Stomach (tissue), 4 donors: ENCODE results near the gene BORCS6.

ENCODE experiments used
- POLR2A ChIP-seq, 4 donors: fragments of 450-650 bp; IDR thresholded peaks; one replicate each; pipeline ENCODE4 v1.6.1; 2016; ENCODE audit warnings: antibody characterized with exemption in 4 of 4, control low read depth in 2 of 4, mild to moderate bottlenecking in 1 of 4, moderate library complexity in 1 of 4
- POLR2AphosphoS5 ChIP-seq, 3 donors: sonication (generic); formaldehyde crosslinking; IDR thresholded peaks; one replicate each; pipeline ENCODE4 v1.6.1; 2016; ENCODE audit warnings: antibody characterized with exemption in 3 of 3
- TF ChIP-seq, protein P1 (sequence below), 7 experiments: fragments of 450-650 bp in 4 of 7; fragments of 200-600 bp in 3 of 7; sonication (generic) in 3 of 7; IDR thresholded peaks; one replicate each; pipeline ENCODE4 v1.5.1; 2016 to 2019; ENCODE audit warnings: antibody characterized with exemption in 7 of 7, control low read depth in 2 of 7, mild to moderate bottlenecking in 1 of 7

DNA sequence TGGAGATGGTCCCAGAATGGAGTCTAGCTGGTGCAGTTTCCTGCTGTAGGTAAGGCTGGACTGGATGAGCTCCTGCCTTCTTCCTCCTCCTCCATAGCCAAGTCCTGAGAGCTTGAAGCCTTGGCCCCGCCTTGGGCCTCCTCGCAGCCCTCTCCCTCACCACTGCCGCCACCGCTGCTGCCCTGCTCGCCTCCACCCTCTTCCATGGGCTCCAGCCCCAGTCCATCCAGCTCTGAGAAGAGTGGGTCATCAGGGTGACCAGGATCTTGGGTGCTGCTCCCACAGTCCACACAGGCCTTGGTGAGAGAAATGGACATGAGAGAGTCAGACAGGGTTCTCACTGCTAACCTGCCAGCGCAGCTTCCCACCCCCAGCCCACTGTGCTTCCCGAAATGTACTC, 48.9 kb downstream of the BORCS6 start:
- no peak for TF ChIP-seq POLR2AphosphoS5 (IDR thresholded peaks at IDR 0.05)
- TF ChIP-seq, protein P1, sequence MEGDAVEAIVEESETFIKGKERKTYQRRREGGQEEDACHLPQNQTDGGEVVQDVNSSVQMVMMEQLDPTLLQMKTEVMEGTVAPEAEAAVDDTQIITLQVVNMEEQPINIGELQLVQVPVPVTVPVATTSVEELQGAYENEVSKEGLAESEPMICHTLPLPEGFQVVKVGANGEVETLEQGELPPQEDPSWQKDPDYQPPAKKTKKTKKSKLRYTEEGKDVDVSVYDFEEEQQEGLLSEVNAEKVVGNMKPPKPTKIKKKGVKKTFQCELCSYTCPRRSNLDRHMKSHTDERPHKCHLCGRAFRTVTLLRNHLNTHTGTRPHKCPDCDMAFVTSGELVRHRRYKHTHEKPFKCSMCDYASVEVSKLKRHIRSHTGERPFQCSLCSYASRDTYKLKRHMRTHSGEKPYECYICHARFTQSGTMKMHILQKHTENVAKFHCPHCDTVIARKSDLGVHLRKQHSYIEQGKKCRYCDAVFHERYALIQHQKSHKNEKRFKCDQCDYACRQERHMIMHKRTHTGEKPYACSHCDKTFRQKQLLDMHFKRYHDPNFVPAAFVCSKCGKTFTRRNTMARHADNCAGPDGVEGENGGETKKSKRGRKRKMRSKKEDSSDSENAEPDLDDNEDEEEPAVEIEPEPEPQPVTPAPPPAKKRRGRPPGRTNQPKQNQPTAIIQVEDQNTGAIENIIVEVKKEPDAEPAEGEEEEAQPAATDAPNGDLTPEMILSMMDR (IDR thresholded peaks at IDR 0.05), result no peak
- no peak for TF ChIP-seq POLR2A (IDR thresholded peaks at IDR 0.05)
